Keratinocyte (primary cell): ENCODE results near the gene DNAH10. TPM values are rescaled to one million over a fixed set of nuclear protein-coding genes. Genes with fewer than 3 reads are reported as not detected.
A peak's percentile ranks its signal among the peaks of the same experiment; 100 is the strongest.

Experiments used
- DNase-seq: peaks from one replicate; pipeline ENCODE4 v3.0.0-alpha.2; 2011; ENCODE audit warnings: low read depth, missing footprints, low spot score
- FAIRE-seq: peaks from 2 replicates; lab custom pipeline; 2011; peaks lifted over from hg19 to GRCh38; lab: Jason Lieb, UNC
- H2AFZ ChIP-seq: 2 replicates; pipeline ENCODE4 v1.6.0; 2012; ENCODE audit warnings: low read length, control low read depth, inconsistent platforms; ENCODE audit not compliant: control insufficient read depth
- H3K27ac ChIP-seq: 2 replicates; pipeline ENCODE4 v1.5.1; 2011; ENCODE audit warnings: low read length; ENCODE audit not compliant: control insufficient read depth, insufficient read depth
- H3K27me3 ChIP-seq: 3 replicates; pipeline ENCODE4 v1.6.0; 2011; ENCODE audit warnings: low read length; ENCODE audit not compliant: control insufficient read depth, insufficient read depth; ENCODE audit errors: extremely low read depth
- H3K36me3 ChIP-seq, 2 experiments: 2 replicates in 1 of 2; 3 replicates in 1 of 2; pipeline ENCODE4 v1.5.1; 2011; ENCODE audit warnings: low read length in 2 of 2, mild to moderate bottlenecking in 1 of 2; ENCODE audit not compliant: control insufficient read depth in 2 of 2, insufficient read depth in 2 of 2; ENCODE audit errors: extremely low read depth in 1 of 2
- H3K4me1 ChIP-seq: 3 replicates; pipeline ENCODE4 v1.5.1; 2011; ENCODE audit warnings: low read length; ENCODE audit not compliant: control insufficient read depth, insufficient read depth; ENCODE audit errors: extremely low read depth
- H3K4me2 ChIP-seq: 3 replicates; pipeline ENCODE4 v1.6.0; 2011; ENCODE audit warnings: low read depth, low read length; ENCODE audit not compliant: control insufficient read depth, insufficient read depth; ENCODE audit errors: extremely low read depth
- H3K4me3 ChIP-seq, 3 experiments: fragments of 200-600 bp in 1 of 3; sonication (generic) in 1 of 3; 2 replicates in 2 of 3; 3 replicates in 1 of 3; pipeline ENCODE4 v1.5.1; 2011 to 2016; ENCODE audit warnings: low read length in 3 of 3, mild to moderate bottlenecking in 3 of 3, control low read depth in 2 of 3, inconsistent platforms in 1 of 3, low read depth in 1 of 3, mixed read lengths in 1 of 3, mixed run types in 1 of 3, moderate library complexity in 1 of 3; ENCODE audit not compliant: control insufficient read depth in 2 of 3, insufficient read depth in 2 of 3; ENCODE audit errors: extremely low read depth in 1 of 3
- H3K79me2 ChIP-seq: 2 replicates; pipeline ENCODE4 v1.6.0; 2012; ENCODE audit warnings: low read length; ENCODE audit not compliant: control insufficient read depth, insufficient read depth
- H3K9ac ChIP-seq: 3 replicates; pipeline ENCODE4 v1.6.0; 2011; ENCODE audit warnings: low read length; ENCODE audit not compliant: control insufficient read depth, insufficient read depth; ENCODE audit errors: extremely low read depth
- H3K9me1 ChIP-seq: 3 replicates; pipeline ENCODE4 v1.6.0; 2011; ENCODE audit warnings: low read length; ENCODE audit not compliant: control insufficient read depth, insufficient read depth; ENCODE audit errors: extremely low read depth
- H3K9me3 ChIP-seq: 2 replicates; pipeline ENCODE4 v1.5.1; 2012; ENCODE audit warnings: low read depth, low read length; ENCODE audit not compliant: control insufficient read depth
- H4K20me1 ChIP-seq: 3 replicates; pipeline ENCODE4 v1.6.0; 2011; ENCODE audit warnings: low read length; ENCODE audit not compliant: control insufficient read depth, insufficient read depth; ENCODE audit errors: extremely low read depth
- CTCF ChIP-seq, 3 experiments: IDR thresholded peaks in 1 of 3; conservative IDR thresholded peaks in 1 of 3; optimal IDR thresholded peaks in 1 of 3; 2 replicates in 2 of 3; 3 replicates in 1 of 3; pipeline versions ENCODE3 to v1.5.1; 2011; ENCODE audit warnings: low read length in 3 of 3, mild to moderate bottlenecking in 3 of 3, moderate library complexity in 2 of 3, control low read depth in 1 of 3, inconsistent platforms in 1 of 3; ENCODE audit not compliant: insufficient read depth in 2 of 3; ENCODE audit errors: extremely low read depth in 1 of 3
- EZH2 ChIP-seq: IDR thresholded peaks from one replicate; pipeline ENCODE4 v1.6.1; 2012; ENCODE audit warnings: inconsistent platforms, mild to moderate bottlenecking, low read length, moderate library complexity
- dilution Hi-C: fragments of 300-500 bp; cut with MboI; formaldehyde crosslinking; loops from one replicate; pipeline ENCODE4 v1.7.0; 2020; ENCODE audit warnings: low sequenced_read_pairs; ENCODE audit not compliant: extremely low pct_ligation_motif_present
- polyA plus RNA-seq, 5 experiments: library from polyadenylated mRNA; depleted of rRNA in 3 of 5; stranded (reverse) in 3 of 5; stranded (forward) in 1 of 5; unstranded in 1 of 5; fragments of >200 nt; gene quantifications; 1 replicate in 1 of 5; 2 replicates in 3 of 5; 3 replicates in 1 of 5; pipeline versions ENCODE4 v1.2.1 to v1.2.3, GENCODE V29; 2011 to 2012; ENCODE audit warnings: missing spikeins in 2 of 5, low read depth in 1 of 5, low replicate concordance in 1 of 5

Gene DNAH10
- polyA plus RNA-seq, 1 donor (not counting 4 experiments of a cell fraction or from before 2014, with no cell fraction given) = 0.08 TPM

GRCh38 chr12:123760267-123760938, 1.7 kb upstream of the DNAH10 start:
- peaks cover 0 to 4% of the 10 kb centered on the region in 2 experiments for H3K36me3 ChIP-seq
- H3K4me1 ChIP-seq = peaks cover 12% of the 10 kb centered on the region
- H2AFZ ChIP-seq = no peak overlapping the region
- peaks cover 13% of the 10 kb centered on the region for H3K27me3 ChIP-seq
- H4K20me1 ChIP-seq = no peaks in the 10 kb centered on the region
- H3K9me1 ChIP-seq = no peaks in the 10 kb centered on the region
- TF ChIP-seq CTCF (optimal IDR thresholded peaks at IDR 0.05 in 1 of 3, IDR thresholded peaks at IDR 0.05 in 1 of 3, conservative IDR thresholded peaks at IDR 0.05 in 1 of 3; ENCODE audit: extremely low read depth in 1 of 3, insufficient read depth in 2 of 3, low read length in 3 of 3) = no peak
- no peak overlapping the region for H3K4me2 ChIP-seq
- no peak for DNase-seq
- no peak overlapping the region for H3K9ac ChIP-seq
- no peak overlapping the region for H3K4me3 ChIP-seq
- no peaks in the 10 kb centered on the region for H3K79me2 ChIP-seq
- H3K9me3 ChIP-seq = no peaks in the 10 kb centered on the region
- no peak overlapping the region for H3K27ac ChIP-seq
- dilution Hi-C loops = no loop called here
- no peak for FAIRE-seq

- TF ChIP-seq EZH2 (peak; percentile 50), CTCF (optimal IDR thresholded peaks at IDR 0.05 in 1 of 3, IDR thresholded peaks at IDR 0.05 in 1 of 3, conservative IDR thresholded peaks at IDR 0.05 in 1 of 3; ENCODE audit: extremely low read depth in 1 of 3, insufficient read depth in 2 of 3, low read length in 3 of 3) (no peak)
- H4K20me1 ChIP-seq = no peaks in the 10 kb centered on the region
- no peak for DNase-seq
- peak overlapping the region; percentile 80 for H3K4me2 ChIP-seq
- H3K9me1 ChIP-seq = no peaks in the 10 kb centered on the region
- H3K9ac ChIP-seq = no peak overlapping the region
- H3K36me3 ChIP-seq = no peaks in the 10 kb centered on the region
- dilution Hi-C loops = no loop called here
- no peaks in the 10 kb centered on the region for H3K79me2 ChIP-seq
- H3K4me1 ChIP-seq = peaks cover 12% of the 10 kb centered on the region
- H3K9me3 ChIP-seq = no peaks in the 10 kb centered on the region
- no peak for FAIRE-seq
- peaks cover 17% of the 10 kb centered on the region for H3K27me3 ChIP-seq
- H3K4me3 ChIP-seq = peak overlapping the region in 1 of 3 experiments; percentile 60
- H3K27ac ChIP-seq = no peak overlapping the region
- H2AFZ ChIP-seq = peak overlapping the region; percentile 84
Observed at GRCh38 chr12:123762715-123763052, 583 bp downstream of the DNAH10 start.
